Stomach smooth muscle (tissue), 2 donors: ENCODE results near the gene PDZD2.

Experiments used
- H3K27ac ChIP-seq: one replicate; pipeline ENCODE4 v1.7.0; 2013; ENCODE audit warnings: mild to moderate bottlenecking, low read length, inconsistent platforms
- H3K27me3 ChIP-seq, 2 donors: one replicate each; pipeline ENCODE4 v1.7.0; 2013; ENCODE audit warnings: low read length in 2 of 2; ENCODE audit not compliant: insufficient read depth in 2 of 2, control insufficient read depth in 1 of 2
- H3K36me3 ChIP-seq, 2 donors: one replicate each; pipeline ENCODE4 v1.7.0; 2013; ENCODE audit warnings: low read length in 2 of 2; ENCODE audit not compliant: control insufficient read depth in 2 of 2, insufficient read depth in 2 of 2
- H3K4me1 ChIP-seq: one replicate; pipeline ENCODE4 v1.7.0; 2013; ENCODE audit warnings: low read length; ENCODE audit not compliant: control insufficient read depth, insufficient read depth
- H3K4me3 ChIP-seq, 2 donors: one replicate each; pipeline ENCODE4 v1.7.0; 2013; ENCODE audit warnings: low read length in 2 of 2
- H3K9ac ChIP-seq, 2 donors: one replicate each; pipeline ENCODE4 v1.7.0; 2013; ENCODE audit warnings: low read length in 2 of 2, mild to moderate bottlenecking in 1 of 2
- H3K9me3 ChIP-seq, 2 donors: one replicate each; pipeline ENCODE4 v1.7.0; 2013; ENCODE audit warnings: low read length in 2 of 2; ENCODE audit not compliant: control insufficient read depth in 2 of 2
- donor health status: healthy.
- donor health status: Pancreatic carcinoma.

PDZD2 gene

DNA sequence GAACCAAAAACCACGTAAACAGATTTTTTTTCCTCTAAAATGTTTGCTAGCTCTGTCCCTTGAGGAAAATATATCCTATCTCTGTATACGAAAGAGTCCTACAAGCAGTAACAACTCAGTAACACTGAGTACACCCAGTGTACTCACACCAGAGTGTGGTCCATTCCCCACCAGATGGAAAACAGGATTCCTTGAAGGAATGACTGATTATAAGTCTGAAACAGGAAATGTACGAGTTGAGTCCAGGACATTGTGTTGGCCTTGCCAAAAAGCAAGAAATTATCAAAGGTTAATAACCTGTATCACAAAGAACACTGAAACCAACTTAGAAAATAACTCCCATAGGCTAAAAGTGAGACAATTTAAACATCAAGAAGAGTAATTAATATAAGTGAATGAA is 514.8 kb downstream of the PDZD2 start:
- Histone ChIP-seq H3K4me3 (no peak overlapping the region), H3K9me3 (no peaks in the 10 kb centered on the region), H3K36me3 (no peaks in the 10 kb centered on the region), H3K9ac (no peak overlapping the region), H3K27ac (no peak overlapping the region), H3K4me1 (peaks cover 6% of the 10 kb centered on the region), H3K27me3 (no peaks in the 10 kb centered on the region)

DNA sequence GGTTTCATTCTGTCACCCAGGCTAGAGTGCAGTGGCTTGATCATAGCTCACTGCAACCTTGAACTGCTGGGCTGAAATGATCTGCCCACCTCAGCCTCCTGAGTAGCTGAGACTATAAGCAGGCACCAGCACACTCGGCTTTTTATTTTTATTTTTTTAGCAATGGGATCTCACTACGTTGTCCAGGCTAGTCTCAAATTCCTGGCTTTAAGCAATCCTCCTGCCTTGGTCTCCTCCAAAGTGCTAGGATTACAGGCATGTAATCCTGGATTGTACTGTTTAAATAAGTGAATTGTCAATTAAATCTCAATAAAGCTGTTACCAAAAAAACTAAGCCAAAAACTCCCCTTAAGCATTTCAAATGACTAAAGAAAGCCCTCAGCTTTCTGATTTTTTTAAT is 516.3 kb downstream of the PDZD2 start:
- Histone ChIP-seq H3K4me1 (peaks cover 9% of the 10 kb centered on the region), H3K9ac (no peak overlapping the region), H3K4me3 (no peak overlapping the region), H3K36me3 (no peaks in the 10 kb centered on the region), H3K9me3 (no peaks in the 10 kb centered on the region), H3K27ac (no peak overlapping the region), H3K27me3 (no peaks in the 10 kb centered on the region)

DNA sequence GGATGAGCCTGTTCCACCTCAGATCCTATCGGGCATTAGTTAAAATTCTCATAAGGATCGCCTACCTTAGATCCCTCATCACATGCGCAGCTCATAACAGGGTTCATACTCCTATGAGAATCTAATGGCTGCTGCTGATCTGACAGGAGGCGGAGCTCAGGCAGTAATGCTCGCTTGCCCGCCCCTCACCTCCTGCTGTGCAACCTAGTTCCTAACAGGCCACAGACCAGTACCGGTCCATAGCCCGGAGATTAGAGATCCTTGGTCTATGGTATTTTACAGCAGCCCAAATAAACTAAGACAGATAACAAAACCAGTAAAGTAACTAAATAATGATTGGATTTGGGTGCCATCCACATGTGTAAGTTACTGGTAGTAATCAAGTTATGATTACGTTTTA is 517.7 kb downstream of the PDZD2 start:
- H3K36me3 ChIP-seq, result no peaks in the 10 kb centered on the region
- no peaks in the 10 kb centered on the region for H3K9me3 ChIP-seq
- H3K4me1 ChIP-seq, result peaks cover 8% of the 10 kb centered on the region
- no peak overlapping the region for H3K27ac ChIP-seq
- no peak overlapping the region for H3K9ac ChIP-seq
- H3K27me3 ChIP-seq, result no peaks in the 10 kb centered on the region
- H3K4me3 ChIP-seq, result no peak overlapping the region

DNA sequence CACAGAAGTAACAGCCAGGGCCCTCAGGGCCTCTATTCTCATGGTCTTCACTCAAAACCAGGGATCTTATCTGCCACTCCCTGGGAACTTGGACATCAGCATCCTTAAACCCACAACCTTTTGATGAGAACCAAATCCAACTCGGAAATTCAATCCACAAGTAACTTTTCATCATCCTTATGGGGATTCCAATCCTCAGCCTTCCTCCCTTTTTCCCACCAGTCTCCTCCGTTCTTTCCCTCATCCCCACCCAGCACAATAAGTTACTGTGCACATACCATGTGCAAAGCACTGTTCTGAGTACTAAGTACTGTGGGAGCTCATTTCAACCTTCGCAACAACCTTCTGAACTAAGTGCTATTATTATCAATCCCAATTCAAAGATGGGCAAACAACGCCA is 518.1 kb downstream of the PDZD2 start:
- Histone ChIP-seq H3K27ac (no peak overlapping the region), H3K36me3 (no peaks in the 10 kb centered on the region), H3K4me1 (peaks cover 6% of the 10 kb centered on the region), H3K27me3 (no peaks in the 10 kb centered on the region), H3K4me3 (peak overlapping the region in 1 of 2 donors; percentile 13), H3K9ac (no peak overlapping the region), H3K9me3 (no peaks in the 10 kb centered on the region)

DNA sequence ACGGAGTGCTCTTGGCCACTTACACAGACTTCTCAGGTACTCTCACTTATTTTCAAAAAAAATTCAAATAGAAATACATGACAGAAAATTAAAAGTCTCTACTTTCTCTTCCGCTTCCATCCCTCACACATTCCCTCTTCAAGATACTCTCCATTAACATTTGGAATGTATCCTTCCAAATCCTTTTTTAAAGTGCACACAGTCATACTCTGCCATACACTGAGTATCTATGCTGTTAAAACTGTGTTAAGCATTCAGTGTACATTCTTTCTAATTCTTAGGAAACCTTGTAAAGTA is 519.7 kb downstream of the PDZD2 start:
- H3K4me1 ChIP-seq, result peaks cover 6% of the 10 kb centered on the region
- H3K27me3 ChIP-seq, result no peaks in the 10 kb centered on the region
- no peak overlapping the region for H3K27ac ChIP-seq
- no peak overlapping the region for H3K9ac ChIP-seq
- no peak overlapping the region for H3K4me3 ChIP-seq
- no peaks in the 10 kb centered on the region for H3K36me3 ChIP-seq
- H3K9me3 ChIP-seq, result no peaks in the 10 kb centered on the region

DNA sequence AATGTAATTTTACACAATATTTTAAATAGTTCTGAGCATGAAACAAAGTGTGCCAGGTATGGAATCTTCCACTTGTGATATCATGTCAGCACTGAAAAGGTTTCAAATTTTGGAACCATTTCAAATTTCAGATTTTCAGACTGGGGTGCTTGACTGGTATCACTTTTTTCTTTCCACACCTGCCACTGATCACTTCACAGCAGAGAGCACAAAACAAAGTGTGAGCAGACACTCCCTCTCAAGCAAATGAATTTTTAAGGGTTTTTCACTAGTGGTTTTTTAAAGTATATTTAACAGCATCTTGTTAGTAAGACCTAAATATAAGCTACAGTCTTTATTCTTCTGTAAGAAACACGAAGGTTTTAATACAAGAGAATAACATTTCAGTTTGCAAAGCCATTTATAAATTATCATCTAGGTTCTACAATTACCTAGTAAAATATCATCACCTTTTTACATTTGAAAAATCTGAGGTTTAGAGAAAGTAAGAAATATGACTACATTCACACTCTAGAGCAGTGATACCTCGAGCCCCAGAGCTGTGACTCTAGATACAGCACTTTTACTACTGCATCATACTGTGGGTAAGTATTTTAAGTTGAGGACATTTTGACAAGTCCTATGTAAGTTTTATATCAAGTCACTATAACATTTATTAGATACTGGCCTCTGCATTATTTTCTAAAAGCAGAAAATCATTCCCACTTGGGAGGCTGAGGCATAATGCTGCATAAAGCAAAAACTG is 520.6 kb downstream of the PDZD2 start:
- Histone ChIP-seq H3K4me1 (peaks cover 6% of the 10 kb centered on the region), H3K9ac (no peak overlapping the region)

DNA sequence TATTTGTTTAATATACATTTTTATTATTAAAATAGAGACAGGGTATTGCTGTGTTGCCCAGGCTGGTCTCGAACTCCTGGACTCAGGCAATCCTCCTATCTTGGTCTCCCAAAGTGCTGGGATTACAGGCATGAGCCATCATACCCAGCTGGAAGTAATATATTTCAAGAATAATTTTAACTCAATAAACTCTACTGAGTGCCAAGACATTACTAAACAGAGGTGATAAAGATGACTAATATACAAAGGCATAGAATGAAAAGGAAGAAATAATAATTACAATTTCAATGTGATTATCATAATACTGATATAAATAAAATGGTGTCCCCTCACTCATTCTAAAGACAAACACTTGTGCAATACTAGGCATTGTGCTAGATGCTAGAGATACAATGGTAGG is 521.3 kb downstream of the PDZD2 start:
- Histone ChIP-seq H3K27ac (no peak overlapping the region), H3K27me3 (no peaks in the 10 kb centered on the region), H3K4me1 (peaks cover 6% of the 10 kb centered on the region)

More for the DNA sequence above, 520.6 kb downstream of the PDZD2 start:
- Histone ChIP-seq H3K27me3 (no peaks in the 10 kb centered on the region), H3K27ac (no peak overlapping the region), H3K36me3 (no peaks in the 10 kb centered on the region), H3K9me3 (no peaks in the 10 kb centered on the region), H3K4me3 (no peak overlapping the region)

More for the DNA sequence above, 521.3 kb downstream of the PDZD2 start:
- Histone ChIP-seq H3K9ac (no peak overlapping the region), H3K36me3 (no peaks in the 10 kb centered on the region), H3K4me3 (no peak overlapping the region), H3K9me3 (no peaks in the 10 kb centered on the region)
